Occipital lobe (tissue), 2 donors: ENCODE results near the gene NANOS2. TPM values are rescaled to one million over a fixed set of nuclear protein-coding genes. Genes with fewer than 3 reads are reported as not detected.
A peak's percentile ranks its signal among the peaks of the same experiment; 100 is the strongest.
"Not testable (repeated sequence)": the region's sequence is repeated elsewhere in the genome, so short reads cannot be mapped to it uniquely, and the experiment has no call there.

Source experiments
- DNase-seq: peaks from one replicate; lab custom pipeline; 2025; lab: John Stamatoyannopoulos, UW
- total RNA-seq: library from RNA; depleted of rRNA; stranded (reverse); fragments of >200 nt; gene quantifications from one replicate; pipeline ENCODE4 v1.2.3, GENCODE V29; 2014

Gene NANOS2
- total RNA-seq, 1 donor from 2014 or later, result not detected

DNA sequence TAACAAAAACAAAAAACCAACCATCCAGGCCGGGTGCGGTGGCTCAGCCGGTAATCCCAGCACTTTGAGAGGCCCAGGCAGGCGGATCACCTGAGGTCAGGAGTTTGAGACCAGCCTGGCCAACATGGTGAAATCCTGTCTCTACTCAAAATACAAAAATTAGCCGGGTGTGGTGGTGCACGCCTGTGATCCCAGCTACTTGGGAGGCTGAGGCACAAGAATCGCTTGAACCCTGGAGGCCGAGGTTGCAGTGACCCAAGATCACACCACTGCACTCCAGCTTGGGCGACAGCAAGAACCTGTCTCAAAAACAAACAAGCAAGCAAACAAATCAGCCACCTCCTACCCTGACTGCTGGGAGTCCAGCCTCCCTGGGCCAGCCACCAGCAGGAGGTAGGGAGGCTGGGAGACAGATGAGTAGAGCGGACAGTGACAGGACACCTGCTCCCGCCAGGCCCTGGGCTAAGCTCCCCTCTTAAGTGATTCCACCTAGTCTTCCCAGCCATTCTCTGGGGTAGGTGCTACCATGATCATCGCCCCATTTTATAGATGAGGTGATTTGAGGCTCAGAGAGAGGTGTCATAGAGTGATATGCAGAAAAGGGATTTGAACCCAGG lies 18.5 kb downstream of the NANOS2 start:
- not testable (repeated sequence) for DNase-seq

DNA sequence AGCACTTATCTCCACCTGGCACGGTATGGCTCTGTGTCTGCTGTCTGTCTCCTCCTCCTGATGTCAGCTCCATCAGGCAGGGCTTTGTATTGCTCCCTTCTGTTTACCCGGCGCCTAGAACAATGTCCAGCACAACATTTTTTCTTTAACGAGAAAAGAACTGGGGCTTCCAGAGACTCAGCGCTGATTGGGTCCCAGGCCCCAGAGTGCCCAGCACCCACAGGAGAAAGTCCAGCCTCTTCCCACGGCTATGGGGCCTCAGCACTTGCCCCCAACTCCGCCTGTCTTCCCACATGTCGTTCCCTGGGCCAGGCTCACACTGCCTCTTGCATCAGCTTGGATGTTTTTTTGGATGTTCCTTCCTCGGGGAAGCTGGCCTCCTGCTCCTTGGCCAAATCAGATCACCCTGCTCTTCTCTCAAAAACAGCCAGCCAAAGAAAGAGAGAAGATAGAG lies 19.0 kb downstream of the NANOS2 start:
- DNase-seq, result no peak

DNA sequence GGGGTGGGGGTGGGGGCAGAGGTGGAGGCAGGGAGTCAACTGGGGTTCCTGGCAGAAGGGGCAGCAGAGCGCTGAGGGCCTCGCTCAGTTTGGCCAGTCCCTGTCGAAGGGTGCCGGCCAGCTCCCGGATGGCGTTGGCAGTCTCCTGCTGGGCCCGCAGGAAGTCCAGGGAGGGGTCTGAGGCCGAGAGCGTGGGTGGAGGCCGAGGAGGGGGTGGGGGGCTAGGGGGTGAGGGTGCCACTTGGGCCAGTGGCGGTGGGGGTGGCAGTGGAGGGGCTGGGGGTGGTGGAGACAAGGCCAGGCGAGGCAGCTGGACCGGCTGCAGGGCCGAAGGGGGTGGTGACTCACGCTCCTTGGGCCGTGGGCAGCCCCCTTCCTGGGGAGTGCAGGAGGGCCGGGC lies 23.7 kb downstream of the NANOS2 start:
- DNase-seq, result no peak

GRCh38 chr19:45889210-45889885 lies 25.2 kb downstream of the NANOS2 start:
- no peak for DNase-seq

DNA sequence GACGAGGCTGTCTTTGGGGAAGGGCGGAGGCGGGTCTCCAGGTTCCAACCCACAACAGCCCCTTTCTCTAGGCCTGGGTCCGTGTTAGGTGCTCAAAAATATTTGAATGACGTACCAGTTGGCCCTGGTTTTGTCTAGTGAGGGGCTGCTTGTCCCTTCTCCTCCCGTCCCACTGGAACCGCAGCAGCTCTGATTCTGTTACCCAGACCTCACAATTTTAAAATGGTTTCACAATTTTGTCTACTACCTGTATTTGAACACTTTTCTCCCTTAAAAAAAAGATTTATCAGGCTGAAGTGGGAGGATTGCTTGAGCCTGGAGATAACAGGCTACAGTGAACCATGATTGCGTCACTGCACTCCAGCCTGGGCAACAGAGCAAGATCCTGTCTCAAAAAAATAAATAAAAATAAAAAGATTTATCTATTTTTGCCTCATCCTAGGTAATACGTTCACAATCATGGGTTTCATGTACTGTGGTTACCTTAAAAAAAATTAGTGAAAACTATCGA lies 27.3 kb downstream of the NANOS2 start:
- DNase-seq, result no peak

- DNase-seq, result peak; percentile 83
Observed at GRCh38 chr19:45886427-45887199, 28.0 kb downstream of the NANOS2 start.

GRCh38 chr19:45885556-45886426 lies 28.8 kb downstream of the NANOS2 start, which contains the start of gene IRF2BP1:
IRF2BP1 (minus strand) TSS chr19:45886141; CDS start chr19:45885774, 367 bp downstream.
- peak; percentile 86 for DNase-seq

- DNase-seq, result no peak
Observed at GRCh38 chr19:45884682-45885555, 29.7 kb downstream of the NANOS2 start.

GRCh38 chr19:45883881-45884681 lies 30.5 kb downstream of the NANOS2 start:
- DNase-seq, result no peak

DNA sequence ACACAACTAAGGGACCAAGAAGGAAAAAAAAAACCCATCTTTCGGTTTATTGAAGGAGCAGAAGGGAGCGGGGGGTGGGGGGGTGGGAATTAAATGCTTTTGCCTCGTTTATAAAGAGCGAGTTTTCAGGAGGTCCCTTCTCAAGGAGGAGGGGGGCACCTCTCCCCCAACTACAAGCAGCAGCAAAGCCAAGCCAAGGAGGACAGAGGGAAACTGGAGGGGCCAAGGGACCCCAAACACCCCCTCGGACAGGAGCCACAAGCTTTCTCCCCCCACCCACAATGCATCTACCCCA lies 31.0 kb downstream of the NANOS2 start:
- no peak for DNase-seq

- peak; percentile 44 for DNase-seq
Observed at GRCh38 chr19:45882652-45883585, 31.7 kb downstream of the NANOS2 start.

GRCh38 chr19:45881909-45882528 lies 32.6 kb downstream of the NANOS2 start:
- no peak for DNase-seq

- no peak for DNase-seq
Observed at GRCh38 chr19:45881082-45881908, 33.3 kb downstream of the NANOS2 start.

- no peak for DNase-seq
Observed at GRCh38 chr19:45879971-45880370, 34.6 kb downstream of the NANOS2 start.

DNA sequence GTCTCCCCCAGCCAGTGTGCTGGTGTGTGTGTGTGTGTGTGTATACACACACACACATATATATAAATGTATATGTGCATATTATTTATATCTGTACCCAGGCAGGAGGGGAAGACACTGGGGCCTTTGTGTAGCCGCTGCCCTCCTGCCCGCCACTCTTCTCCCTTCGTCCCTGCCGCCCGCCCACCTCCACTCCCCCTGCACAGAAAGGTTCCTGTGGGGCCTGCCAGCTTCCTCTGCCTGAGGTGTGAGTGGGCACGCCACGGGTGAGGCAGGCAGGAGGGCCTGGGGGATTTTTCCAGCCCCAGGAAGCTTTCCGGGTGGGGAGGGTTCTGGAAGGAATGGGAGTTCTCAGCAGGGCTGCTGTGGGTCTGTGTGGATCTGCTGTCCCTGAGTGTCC lies 35.5 kb downstream of the NANOS2 start:
- DNase-seq, result no peak

DNA sequence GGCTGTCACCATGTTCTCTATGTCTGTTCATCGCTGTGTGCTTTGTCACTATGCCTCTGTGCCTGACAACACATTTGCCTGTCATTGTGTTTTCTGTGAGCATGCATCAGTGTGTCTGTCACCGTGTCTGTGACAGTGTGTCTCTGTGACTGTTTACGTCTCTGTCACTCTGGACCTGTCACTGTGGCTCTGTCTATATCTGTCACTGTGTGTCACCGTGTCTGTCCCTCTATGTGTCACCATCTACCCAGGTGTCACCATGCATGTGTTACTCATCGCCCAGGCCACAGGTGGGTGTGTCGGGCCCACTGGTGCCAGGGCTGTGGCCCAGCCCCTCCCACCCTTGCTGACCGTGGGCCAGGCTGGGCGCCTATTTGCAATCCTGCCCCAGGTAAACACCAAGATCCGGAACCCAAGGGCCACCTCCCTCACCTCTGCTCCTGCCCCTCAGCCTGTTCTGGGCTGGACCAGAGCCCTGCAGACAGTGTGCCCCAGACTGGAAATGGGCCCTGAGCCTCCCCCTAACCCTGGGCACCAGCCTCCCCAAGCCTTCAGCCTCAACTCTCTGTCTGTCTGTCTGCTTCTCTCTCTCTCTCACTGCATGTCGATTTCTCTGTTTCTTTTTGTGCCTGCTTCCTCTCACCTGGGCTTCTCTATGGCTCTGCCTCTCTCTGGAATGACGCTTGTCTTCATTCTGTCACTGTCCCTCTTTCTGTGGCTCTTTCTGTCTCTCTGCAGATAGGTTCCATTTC lies 36.4 kb downstream of the NANOS2 start:
- DNase-seq, result no peak
